Activated T-cell treated with anti-CD3 and anti-CD28 coated beads for 48 hours (primary cell): ENCODE data around the gene WDR12.
"Not testable (repeated sequence)": the region's sequence is repeated elsewhere in the genome, so short reads cannot be mapped to it uniquely, and the experiment has no call there.

Experiments
- DNase-seq: peaks from one replicate; pipeline ENCODE4 v3.0.0-alpha.2; 2020; ENCODE audit warnings: low read depth

Gene WDR12

DNA sequence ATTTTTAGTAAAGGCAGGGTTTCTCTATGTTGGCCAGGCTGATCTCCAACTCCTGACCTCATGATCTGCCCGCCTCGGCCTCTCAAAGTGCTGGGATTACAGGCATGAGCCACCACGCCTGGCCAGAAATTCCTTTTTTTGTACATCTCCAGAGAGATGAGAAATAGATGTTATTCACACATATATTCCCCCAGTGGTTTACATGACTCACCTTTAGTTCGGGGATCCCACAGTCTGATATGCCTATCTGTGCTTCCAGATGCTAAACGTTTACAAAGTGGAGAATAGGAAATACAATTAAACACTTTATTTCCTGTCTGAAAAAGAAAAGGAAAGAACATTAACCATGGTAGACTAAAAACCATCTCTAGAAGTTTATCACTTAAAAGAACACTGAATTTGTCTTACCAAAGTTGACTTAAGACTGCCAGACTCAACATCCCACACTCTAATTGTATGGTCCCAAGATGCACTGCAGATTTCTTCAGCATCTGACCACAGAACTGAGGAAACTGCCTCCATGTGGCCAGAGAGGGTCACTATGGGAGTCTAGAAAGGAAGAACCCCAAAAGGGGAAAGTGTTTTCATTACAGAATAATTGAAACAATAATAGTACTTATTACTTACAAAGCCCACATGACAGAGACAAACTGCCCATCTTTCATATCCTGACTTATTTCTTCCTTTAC is 27.3 kb downstream of the WDR12 start:
- DNase-seq, result no peak

DNA sequence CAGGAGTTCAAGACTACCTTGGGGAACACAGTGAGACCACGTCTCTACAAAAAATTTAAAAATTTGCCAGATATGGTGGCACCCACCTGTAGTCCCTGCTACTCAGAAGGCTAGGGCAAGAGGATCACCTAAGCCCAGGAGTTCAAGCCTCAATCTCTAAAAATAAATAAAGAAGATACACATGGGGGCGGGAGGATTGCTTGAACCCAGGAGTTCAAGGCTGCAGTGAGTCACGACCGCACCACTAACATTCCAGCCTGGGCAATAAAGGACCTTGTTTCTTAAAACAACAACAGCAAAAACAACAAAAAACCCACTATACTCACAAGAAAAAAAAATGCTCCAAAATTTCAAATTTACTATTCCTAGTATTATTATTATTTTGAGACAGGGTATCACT is 29.9 kb downstream of the WDR12 start:
- DNase-seq, result no peak

DNA sequence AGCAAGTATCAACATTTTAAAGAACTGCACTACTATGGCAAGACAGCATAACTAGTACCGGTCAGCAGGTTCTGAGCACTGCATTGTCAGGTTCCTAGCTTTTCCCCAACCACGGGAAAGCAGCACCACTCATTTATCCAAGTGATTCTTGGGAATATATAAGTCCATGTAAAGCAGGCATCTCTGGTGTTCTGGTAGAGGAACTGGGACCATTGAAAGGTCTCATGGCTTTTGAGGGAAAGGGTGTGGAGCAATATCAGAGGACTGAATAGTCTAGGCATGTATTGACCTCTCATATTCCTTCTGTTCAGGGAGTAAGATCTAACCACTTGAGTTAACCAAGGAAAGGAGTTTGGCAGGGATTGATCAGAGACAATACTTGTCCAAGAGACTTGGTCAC is 33.8 kb downstream of the WDR12 start:
- DNase-seq, result no peak

DNA sequence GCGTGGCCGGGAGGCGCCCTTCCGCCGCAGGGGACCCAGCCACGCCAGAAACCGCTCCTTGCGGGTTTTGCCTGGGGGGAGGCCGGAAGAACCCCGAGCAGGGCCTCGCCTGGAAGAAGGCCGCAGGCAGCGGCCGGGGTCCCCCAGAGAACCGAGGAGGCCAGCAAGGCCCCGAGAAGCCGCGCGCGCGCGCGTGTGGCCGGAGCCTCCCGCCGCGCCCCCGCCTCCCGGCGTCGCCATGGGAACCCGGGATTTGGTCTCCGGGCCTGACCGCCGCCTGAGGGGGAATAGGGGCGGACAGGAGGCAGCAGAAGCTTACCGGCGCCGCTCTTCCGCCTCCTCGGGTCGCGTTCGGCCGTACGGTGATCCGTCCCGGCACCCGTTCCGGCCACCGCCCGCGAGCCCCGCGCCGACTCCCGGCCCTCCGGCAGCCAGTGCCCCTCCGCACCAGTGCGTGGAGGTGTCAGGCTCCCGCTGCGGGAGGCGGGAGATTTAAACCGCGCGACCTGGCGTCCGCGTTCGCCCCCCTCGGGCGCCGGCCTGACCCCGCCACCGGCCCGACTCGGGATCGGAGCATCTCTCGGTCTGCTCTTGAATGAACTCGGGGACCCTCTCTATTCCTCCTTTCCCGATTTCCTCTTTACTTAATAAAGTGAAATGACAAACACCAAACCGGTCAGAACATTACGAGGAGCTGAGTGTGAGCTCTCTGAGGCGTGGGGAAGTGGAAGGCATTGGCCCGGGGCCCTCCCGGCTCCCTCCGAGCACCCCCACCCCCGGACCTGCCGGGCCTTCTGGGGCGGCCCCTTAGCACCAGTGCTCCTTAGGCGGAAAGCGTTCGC is 40.0 kb downstream of the WDR12 start, which contains the start of gene ICA1L:
Gene ICA1L (minus strand): TSS at position 467 of the 842 bp plus-strand sequence. CDS start 42,757 bp downstream, outside the sequence.
- peak; percentile 51 for DNase-seq

DNA sequence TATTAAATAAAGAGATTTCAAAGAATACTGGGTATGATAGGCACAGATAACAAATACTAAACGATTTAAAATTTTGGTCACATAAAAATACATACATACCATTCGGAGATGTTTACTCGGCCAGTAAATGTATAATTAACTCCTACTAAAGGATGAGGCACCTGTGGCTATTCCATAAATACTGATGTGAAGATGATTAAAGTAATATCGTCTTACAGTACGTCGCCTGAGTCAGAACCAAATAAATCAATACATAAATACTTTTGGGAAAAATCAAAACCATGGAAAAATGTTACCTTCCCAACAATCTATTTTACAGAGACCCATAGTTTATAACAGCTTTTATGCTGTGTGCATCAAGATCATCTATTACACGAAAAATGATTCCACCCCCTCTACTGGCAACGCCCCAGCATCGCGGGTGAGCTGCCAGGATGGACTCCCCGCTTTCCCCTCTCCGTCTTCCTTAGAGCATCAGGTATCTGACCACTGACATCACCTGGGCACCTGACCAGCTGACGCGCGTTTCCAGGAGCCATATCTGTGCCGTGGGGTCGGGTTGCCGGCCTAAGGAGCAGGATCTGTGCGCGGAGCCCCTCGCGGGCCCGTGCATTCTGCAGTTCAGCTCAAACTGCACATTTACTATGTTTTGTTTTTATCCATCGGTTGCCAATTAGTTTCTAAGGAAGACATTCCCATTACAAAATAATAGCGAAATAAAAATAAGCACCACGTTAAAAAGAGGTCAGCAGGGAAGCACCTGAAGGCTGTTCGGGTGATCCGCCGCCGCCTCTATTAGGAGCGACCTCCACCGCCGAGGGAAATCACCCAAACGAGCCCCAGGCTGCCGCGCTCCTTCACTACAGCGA is 40.8 kb downstream of the WDR12 start:
- peak; percentile 52 for DNase-seq

DNA sequence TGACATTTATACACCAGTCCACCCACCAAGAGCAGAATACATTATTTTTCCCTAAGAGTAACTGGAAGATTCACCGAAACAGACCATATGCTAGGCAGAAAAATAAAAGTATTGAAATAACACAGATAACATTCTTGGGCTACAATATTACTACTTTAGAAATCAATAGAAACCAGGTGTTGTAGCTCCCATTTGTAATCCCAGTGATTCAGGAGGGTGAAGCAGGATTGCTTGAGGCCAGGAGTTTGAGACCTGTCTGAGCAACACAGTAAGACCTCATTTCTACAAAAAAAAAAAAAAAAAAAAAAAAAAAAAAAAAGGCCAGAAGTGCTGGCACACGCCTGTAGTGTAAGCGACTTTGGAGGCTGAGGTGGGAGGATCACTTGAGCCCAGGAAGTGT is 49.5 kb downstream of the WDR12 start:
- DNase-seq, result no peak

DNA sequence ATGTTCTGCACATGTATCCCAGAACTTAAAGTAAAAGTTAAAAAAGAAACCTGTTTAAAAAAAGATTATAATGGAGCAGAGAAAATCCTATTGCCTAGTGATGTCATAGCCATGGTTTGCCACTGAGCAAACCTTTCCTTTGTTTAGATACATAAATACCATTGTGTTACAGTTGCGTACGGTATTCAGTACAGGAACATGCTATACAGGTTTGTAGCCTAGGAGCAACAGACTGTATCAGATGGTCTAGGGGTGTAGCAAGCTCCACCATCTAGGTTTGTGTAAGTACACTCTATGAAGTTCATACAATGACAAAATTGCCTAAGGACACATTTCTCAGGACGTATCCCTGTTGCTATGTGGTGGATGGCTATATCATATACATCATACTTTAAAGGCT is 52.9 kb downstream of the WDR12 start:
- DNase-seq, result no peak

DNA sequence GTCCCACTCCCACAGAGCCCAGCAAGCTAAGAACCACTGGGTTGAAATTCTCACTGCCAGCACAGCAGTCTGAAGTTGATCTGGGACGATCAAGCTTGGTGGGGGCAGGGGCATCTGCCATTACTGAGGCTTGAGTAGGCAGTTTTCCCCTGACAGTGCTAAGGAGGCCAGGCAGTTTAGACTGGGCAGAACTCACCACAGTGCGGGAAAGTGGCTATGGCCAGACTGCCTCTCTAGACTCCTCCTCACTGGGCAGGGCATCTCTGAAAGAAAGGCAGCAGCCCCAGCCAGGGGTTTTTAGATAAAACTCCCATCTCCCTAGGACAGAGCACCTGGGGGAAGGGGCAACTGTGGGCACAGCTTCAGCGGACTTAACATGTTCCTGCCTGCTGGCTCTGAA is 62.1 kb downstream of the WDR12 start:
- not testable (repeated sequence) for DNase-seq

DNA sequence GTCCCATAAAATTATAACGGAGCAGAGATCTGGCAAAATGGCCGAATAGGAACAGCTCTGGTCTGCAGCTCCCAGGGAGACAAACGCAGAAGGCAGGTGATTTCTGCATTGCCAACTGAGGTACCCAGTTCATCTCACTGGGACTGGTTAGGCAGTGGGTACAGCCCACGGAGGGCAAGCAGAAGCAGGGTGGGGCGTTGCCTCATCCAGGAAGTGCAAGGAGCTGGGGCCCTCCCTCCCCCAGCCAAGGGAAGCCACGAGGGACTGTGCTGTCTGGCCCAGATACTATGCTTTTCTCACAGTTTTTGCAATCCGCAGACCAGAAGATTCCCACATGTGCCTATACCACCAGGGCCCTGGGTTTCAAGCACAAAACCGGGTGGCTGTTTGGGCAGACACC is 62.7 kb downstream of the WDR12 start:
- DNase-seq, result no peak

DNA sequence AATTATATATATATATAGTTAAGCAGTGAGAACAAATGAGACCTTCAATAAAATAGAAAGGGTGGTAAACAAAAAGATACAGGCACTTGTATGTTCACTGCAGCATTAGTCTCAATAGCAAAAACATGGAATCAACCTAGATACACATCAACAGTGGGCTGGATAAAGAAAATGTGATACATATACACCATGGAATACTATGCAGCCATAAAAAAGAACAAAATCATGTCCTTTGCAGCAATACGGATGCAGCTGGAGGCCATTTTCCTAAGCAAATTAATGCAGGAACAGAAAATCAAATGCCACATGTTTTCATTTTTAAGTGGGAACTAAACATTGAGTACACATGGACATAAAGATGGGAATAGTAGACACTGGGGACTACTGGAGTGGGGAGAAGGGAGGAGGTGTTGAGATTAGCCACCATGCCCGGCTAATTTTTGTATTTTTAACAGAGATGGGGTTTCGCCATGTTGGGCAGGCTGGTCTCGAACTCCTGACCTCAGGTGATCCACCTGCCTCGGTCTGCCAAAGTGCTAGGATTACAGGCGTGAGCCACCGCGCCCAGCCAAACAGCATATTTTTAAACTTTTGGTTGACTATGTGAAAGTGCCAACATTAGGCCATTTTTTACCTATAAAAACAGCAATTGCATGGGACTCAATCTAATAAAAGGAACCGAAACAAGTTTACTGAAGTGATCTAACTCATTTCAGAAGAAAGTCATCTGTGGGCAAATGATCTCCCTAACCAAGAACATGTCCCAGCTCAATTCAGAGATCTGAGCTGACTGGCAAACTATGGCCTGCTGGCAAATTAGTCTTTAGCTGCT is 63.6 kb downstream of the WDR12 start:
- no peak for DNase-seq

DNA sequence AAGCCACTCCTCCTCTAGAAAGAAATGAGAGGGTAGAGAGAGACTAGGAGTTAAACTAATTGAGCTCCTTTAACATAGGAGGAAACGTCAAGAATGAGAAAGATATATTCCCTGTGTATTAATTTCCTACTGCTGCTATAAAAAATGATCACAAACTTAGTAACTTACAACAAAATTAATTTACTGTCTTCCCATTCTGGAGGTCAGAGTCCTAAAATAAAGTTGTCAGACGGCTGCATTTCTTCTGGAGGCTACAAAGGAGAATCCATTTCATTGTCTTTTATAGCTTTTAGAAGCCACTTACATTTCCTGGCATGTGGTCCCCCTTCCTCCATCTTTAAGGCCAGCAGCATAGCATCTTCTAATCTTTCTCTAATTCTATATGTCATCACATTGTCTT is 66.8 kb downstream of the WDR12 start:
- DNase-seq, result no peak

DNA sequence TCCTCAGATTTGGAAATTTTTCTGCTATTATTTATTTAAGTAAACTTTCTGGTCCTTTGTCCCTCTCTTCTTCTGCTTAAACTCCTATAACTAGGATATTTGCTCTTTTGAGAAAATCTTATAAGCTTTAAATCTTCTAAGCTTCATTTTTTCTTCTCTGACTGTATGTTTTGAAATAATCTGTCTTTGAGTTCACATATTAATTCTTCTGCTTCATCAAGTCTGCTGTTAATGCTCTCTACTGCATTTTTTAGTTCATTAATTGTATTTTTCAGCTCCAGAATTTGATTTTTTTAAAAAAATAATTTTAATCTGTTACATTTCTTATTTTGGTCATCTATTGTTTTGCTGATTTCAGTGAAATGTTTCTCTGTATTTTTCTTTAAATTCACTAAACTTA is 68.8 kb downstream of the WDR12 start:
- DNase-seq, result no peak

DNA sequence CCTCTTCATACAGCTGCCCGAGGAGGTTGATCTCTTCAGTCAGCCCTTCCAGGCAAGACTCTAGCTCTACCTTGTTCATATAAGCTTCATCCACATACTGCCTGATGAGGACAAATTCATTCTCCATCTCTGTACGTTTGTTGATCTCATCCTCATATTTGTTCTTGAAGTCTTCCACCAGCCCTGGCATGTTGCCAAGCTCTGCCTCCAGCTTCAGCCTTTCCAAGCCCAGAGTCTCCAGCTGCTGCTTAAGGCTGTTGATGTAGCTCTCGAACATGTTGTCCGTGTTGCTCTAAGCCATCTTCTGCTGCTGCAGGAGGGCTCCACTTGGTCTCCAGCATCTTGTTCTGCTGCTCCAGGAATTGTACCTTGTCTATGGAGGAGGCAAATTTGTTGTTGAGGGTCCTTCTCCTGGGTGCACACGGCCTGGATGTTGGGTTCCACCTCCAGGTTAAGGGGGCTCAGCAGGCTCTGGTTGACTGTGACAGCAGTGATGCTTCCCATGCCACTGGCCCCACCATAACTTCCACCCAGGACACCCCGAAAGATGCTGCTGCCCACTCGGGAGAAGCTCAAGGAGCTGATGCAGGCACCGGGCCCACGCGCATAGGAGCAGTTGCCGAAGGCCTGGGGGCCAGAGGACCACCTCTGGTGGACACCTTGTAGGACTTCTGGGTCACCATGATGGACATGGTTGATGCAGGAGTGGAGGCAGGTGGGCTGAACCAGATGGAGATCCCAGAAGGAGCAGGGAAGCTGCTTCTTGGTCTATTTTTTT is 70.2 kb downstream of the WDR12 start:
- no peak for DNase-seq

DNA sequence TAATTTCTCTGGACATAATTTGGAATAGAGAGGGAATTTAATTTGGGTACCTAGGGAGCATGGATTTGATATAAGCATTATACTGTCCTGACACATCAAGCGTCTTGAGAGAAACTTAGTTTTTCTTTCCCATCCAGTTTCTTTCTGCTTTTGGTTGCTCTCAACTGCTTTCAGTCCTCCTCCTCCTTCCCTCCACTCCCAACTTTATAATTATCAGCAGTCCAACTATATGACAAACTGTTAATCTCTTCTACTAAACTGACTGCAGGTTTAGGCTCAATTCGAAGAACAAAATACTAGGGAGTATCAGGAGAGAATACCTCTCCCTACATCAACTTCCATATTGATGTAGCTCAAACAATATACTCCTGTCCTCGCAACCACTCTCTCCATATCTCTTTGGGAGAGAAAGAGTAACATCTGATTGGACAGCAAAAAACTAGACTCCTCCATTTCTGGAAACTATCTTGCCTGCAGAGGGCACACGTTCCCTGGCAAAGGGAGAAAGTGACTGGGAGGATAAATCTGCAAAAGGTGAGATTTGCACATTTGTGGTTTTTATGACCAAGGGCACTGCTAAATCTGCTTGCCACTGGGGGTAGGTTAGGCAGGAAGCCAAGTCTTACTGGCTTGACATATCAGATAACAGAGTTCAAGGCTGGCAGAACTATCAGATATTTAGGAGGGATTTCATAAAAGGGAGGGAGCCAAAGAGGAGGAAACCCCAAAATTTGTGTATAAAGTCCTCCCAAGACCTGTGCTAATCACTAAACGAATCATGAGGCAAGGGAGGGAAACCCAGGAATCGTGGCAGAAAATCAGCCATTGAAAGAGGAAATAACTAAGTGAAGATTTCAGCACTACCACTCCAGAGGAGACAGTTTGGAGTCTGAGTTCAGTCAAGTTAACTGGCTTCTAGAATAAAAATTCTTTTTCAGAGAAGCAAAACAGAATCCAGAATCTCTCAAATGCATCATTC is 79.9 kb downstream of the WDR12 start:
- peak; percentile 29 for DNase-seq

DNA sequence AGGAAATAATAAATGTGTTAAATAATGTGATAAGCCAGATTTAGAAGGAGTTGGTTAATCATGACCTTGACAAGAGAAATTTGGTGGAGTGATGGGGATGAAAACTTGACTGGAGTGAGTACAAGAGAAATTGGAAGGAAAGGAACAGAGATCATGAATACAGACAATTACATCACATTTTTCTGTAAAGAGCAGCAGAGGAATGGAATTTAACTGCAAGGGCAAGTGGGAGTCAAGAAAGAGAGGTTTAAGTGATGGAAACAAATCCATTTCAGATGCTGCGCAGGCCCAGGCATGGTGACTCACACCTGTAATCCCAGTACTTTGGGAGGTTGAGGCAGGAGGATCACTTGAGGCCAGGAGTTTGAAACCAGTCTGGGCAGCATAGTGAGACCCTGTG is 86.6 kb downstream of the WDR12 start:
- no peak for DNase-seq
